GM04504 (cell line): ENCODE results near the gene NTN1.

Experiments
- DNase-seq: peaks from one replicate; pipeline ENCODE4 v3.0.0-alpha.2; 2012; ENCODE audit warnings: low read depth

NTN1 gene

DNA sequence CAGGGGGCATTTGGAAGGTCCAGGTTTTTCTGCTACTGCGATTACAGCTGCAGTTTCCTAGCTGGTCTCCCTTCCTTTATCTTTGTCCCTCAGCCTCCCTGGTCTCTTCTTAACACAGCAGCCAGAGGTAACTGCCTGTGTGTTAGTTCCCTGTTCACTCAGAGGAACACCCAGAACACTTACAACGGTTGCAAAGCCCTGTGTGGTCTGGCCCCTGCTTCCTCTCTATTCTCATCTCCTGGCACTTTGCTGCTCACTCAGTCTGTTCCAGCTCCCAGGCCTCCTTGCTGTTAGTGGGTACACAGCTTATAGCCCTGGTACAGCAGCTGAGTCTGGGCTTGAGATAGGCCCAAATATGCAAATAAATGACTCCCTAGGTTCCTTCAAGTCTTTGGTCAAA lies 16.4 kb downstream of the NTN1 start:
- no peak for DNase-seq

DNA sequence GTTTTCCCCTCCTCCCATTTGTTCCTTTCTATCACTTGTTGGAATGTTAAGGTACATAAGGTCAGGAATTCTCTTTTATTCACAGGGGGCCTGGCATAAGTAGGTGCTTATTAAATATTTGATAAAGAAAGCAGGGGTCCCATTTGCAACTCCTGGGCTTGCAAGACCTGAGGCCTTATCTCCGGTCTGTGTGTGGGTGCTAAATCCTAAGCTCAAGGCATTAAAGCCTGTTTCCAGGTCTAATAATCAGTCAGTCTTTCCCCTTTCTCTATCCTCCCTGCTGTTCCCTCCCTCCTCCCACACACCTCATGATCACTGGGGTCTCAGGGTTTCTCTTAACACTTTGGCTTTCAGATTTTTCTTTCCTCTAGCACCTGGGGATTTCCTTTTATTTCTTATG lies 17.1 kb downstream of the NTN1 start:
- no peak for DNase-seq

DNA sequence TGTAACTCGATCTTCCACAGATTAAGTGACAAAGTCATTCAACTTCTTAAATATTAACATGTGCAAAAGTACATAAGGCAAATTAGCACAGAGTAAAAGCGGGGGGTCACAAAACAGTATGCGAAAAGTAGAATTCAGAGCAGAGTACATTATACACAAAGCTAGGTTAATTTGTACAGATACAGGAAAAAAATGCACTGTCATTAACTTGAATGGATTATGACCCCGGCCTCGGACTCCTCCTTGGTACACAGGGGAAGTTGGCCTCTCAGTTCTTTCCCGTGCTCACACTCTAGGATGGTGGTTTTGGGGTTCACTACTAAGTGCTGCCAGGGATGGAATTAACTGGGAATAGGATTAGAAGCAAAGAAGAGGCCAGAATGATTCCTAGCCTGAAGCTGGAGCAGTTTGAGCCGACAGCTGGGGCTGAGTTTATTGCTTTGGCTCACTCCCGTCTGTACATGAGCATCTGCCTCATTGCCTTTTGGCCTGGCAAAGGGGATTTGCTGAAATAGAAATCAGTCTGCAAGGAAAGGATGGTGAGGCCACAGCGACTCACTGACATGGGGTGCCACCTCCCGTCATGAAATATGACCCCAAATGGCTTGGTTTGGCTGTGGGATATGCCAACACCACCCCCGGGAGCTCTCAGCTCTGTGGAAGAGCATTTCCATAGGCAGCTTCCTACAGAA lies 23.6 kb downstream of the NTN1 start:
- DNase-seq: no peak

DNA sequence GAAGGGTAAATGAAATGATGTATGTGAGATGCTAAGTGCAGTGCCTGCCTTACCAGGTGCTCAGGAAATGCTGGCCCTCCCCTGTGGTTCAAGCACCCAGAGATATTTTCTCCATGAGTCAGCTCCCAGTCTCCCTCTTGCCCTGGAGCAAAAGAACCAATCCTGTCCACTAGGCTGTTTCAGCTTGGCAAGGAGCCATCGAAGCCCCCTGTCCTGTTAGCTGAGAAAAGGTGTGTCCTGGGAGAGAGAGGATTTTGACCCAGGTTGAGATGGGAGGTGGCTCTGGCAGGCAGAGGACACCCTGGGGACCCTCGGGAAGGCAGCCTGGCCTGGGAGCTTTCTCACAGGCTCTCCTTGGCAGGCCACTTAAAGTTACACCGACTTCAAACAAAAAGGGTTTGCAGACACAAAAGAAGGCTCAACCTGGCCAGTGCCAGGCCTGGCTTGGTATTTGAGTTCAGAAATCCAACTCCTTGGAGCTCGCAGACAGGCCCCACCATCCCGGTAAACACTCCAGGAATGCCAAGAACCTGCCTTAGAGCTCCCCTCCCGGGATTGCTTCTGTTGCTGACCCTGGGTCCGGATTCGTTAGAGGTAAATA lies 29.6 kb downstream of the NTN1 start:
- no peak for DNase-seq

DNA sequence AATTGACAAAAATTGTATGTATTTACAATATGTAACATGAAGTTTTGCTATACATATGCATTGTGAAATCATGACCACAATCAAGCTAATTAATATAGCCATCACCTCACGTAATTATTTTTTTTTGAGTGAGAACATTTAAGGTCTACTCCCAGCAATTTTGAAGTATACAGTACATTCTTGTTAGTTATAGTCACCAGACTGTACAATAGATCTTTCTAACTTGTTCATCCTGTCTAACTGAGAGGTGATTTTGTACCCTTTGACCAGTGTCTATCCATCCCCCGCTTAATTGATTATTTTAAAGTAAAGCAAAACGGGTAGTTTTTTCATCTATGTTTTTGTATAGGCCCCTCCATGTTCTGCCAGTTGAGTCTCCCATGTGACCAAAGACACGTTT lies 30.3 kb downstream of the NTN1 start:
- DNase-seq: no peak

DNA sequence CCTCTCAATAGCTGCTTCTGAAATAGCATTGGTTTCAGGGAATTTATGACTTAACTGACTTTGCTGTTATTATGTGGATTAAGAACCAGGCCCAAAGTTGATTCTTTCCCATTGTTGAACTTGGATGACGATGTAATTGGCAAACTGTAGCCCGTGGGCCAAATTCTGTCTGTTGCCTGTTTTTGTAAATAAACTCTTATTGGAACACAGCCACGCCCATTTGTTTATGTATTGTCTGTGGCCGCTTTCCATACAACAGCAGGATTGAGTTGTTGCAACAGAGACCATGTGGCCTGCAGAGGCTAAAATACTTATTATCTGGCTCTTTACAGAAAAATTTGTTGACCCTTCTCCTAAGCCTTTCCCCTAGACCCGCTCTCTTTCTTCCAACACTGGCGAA lies 31.6 kb downstream of the NTN1 start:
- no peak for DNase-seq

DNA sequence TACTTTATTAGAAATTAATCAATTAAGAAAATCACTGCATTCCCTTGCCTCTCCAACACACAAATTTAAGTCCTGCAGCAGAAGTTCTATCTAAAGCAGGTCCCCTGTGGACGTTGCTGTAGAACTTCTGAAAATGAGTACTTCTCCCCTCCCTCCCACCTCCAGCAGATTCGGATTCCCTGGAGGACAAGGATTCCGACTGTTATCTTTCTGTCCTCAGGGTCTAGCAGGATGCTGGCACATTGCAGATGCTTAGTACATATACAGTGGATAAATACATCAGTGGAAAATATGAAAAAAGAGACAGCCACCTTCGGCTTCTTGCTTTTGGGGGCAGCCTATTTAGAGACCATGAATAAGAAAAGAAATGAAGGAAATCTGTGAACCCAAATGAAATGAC lies 32.1 kb downstream of the NTN1 start:
- DNase-seq: no peak

DNA sequence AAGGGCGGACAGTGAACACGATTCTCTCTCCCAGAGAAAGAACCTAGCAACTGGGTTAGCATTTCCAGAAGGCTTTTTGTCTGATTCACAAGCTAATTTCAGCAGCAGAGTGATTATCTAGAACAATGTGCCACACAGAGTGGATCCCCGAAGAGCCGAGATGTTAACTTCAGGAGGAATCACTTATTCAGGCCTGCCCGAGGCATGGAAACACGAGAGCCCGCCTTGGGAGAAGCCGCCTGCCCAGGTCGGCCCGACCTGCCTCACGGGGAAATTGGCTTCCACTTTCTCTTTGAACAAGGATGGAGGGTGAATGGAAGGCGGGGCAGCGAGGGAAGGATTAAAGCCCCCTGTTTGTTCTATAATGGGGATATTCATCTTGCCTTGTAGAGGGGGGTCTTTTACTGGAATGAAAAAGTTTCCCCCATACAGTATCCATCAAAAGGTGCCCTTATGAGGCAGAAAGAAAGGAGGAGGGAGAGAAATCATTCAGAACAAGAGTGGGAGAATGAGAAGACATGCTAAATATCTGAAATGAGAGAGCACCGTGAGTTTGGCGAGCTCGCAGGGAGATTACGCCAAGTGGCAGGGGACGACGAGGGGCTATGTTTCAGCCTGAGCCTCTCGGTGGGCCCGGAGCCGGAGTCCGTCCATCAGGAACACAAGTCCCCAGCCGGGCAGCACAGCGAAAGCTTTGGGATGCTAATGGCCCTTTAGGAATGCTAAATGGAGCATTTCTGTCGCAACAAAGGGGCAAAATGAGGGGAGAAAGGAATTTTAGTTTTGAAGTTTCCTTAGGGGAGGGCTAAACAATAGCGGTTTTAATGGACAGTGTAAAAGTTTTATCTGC lies 33.0 kb downstream of the NTN1 start:
- no peak for DNase-seq

DNA sequence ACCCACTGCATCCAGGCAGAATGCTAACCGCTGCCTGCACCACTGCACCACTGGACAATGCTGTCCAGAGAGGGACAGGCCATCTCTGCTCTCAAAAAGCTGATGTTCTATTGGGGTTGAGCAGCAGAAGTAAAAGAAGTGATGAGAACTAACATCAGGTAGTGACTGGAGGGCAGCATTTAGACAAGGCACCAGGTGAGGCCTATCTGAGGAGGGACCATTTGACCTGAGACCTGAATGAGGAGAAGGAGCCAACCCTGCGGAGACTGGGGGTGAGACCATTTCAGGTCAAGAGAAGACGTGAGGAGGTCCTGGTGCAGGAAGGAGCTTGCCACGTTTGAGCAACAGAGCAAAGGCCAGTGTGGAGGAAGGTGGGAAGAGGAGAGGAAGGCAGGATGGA lies 34.0 kb downstream of the NTN1 start:
- no peak for DNase-seq

DNA sequence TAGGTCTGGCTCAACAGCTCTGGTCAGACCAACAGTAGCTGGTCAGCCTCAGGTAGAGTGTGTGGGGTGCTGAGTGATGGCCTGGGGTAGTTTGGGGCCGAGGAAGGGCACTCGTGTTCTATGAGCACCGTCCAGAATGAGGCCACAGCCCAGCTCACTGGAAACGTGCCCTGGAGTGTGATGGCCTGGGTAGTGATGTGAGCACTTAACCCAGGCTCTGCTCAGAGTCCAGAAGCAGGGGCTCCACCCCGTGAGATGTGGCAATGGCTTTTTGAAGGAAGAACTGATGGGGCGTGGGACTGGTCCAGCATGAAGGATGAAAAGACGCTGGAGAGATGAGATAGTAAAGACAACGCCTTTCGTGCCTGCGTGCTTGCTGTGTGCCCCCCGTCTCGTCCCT lies 35.3 kb downstream of the NTN1 start:
- DNase-seq: no peak

DNA sequence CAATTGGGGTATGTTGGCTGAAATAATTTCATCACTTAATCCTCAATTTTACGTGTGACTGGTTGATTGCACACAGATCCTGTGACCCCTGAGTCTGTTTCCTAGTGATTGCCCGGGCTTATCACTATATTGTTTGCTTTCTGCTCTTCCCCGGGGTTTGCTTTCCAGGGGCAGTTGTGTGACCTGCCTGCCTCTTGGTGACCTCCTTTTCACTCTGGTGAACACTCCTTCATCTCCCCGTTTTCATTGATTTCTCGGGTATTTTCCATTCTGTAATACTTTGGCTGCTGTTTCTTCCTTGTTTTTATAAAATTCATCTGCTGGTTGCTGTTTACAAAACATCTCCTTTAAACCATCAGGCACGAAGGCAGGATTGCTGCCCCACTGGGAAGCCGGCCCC lies 36.0 kb downstream of the NTN1 start:
- no peak for DNase-seq

DNA sequence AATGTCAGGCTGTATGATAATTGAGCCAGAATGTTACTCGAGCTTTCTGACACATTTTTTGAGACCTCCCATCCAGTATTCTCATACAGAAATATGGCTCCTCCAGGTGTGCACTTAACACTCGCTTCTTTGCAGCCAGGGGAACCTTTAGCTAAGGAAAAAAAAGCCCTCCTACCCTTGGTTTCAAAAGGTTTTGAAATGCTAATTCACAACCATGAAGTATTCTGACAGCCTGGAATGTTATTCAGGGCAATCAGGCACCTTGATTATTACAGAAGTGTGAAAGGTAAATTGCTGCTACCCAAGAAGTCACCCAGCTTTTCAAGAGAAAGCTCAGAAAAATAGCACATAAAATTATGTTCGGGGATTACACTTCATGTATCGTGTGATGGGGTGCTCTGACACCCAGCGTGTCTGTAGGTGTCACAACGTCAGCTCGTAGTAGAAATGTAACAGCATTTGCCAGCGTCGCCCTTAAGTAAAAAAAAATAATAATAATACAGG lies 41.1 kb downstream of the NTN1 start:
- DNase-seq: no peak

DNA sequence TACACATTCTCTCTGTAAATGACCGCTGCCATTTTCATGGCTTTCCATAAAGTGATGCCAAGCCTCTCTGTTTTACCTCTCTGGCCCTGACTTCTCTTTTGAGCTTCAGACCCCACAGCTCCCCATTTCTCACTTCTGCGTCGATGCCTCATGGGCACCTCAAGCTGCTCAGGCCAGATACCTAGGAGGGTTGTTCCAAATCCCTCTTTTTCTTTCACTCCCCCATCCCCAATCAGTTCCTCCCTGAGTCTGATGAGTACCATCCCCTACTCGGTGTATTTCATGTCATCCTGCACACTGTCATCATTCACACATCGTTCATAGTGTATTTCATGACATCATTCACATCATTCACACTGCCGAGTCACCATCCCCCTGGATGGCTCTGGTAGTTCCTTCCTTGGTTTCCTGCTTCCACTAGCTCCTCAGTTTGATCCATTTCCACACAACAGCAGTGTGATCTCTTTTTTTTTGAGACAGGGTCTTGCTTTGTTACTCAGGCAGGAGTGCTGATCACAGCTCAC lies 43.1 kb downstream of the NTN1 start:
- no peak for DNase-seq

DNA sequence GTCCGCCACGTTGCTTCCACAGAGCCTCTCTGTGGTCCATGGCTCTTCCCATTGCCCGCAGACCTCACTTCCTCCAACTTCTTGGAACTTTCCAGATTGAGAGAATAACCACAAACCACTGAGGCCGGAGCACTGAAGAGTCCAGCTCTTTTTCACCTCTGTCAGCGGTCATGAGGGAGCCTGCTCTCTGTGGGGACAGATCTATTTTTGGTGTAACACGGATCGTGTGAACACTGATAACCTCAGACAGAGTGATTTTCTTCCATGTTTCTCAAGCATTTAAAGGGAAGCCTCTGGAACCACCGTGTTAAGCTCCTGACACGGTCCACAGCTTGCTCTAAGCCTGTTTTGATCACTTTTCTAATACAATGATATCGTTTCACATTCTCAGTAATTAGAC lies 49.7 kb downstream of the NTN1 start:
- DNase-seq: no peak

DNA sequence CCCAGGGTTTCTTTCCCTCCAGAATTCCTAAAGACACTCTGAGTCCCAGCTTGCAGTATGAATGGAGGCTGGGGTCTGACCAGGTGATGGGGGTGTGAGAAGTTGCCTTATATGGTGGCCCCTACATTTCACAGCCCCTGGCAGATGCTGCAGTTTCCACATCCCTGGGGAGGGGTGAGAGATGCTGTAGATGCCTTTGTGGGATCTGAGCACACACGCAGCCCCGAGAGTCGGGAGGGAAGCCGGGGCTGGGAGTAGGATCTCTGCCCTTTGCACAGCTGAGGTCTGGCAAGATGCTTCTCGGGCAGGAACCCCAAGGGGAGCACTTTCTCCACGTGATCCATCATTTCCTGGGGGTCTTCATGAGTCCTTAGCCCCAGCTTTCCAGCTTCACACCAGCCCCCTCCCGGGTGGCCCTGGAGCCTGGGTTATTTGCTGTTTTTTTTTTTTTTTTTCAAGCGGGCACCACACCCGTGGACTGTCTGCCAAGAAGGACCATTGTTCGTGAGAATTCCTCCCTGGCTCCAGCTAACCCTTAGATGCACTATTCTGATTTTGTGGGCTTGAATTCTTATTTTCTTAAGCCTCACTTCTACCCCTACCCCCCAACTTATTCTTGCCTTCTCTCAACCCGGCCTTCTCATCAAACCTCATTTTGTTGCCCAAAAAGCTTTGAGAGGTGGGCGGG lies 50.6 kb downstream of the NTN1 start:
- DNase-seq: no peak

DNA sequence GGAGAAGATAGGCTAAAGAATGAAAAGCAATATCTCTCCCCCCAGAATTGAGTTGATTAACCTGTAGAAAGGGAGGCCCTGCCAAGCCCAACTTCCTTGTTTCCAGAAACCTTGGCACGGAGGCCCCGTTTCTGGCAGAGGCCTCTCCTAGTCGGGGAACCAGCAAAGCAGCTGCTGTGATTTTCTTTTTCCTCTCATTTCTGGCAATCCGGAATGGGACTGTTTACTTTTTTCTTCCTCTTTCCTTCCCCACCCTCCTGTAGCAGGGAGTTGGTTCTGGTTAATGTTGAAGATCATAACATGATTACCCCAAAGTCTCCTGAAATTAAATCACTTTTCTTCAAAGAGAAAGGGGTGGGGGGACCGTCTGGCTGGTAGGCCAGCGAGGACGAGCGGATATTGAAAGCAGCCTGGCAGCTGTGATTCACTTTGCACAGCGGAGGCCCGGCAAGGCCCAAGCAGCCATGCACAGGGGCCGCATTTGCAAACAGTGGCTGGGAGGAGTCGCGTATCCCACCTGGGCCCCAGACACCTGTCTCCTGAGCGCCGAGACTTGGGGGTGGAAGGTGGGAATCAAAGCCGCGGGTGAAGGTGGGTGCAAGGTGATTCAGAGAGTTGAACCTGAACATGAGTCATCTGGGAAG lies 51.5 kb downstream of the NTN1 start:
- no peak for DNase-seq

DNA sequence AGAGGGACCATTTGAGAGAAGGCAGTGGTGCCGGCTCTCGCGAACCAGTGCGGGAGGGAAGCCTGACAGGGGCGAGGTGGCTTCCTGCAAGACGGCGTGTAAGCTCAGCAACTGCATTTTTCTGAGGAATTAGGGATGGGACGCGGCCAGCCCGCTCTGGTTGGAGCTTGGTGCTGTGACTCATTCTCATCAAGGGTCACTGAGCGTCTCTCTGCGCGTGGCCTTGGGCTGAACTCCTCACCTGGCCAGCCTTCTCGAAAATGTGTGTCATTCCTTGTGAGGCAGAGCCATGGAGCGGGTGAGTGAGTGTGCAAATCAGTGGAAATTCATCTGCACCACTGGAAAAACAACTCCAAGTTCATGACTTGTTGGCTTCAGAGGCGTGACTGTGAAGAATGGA lies 52.8 kb downstream of the NTN1 start:
- no peak for DNase-seq

DNA sequence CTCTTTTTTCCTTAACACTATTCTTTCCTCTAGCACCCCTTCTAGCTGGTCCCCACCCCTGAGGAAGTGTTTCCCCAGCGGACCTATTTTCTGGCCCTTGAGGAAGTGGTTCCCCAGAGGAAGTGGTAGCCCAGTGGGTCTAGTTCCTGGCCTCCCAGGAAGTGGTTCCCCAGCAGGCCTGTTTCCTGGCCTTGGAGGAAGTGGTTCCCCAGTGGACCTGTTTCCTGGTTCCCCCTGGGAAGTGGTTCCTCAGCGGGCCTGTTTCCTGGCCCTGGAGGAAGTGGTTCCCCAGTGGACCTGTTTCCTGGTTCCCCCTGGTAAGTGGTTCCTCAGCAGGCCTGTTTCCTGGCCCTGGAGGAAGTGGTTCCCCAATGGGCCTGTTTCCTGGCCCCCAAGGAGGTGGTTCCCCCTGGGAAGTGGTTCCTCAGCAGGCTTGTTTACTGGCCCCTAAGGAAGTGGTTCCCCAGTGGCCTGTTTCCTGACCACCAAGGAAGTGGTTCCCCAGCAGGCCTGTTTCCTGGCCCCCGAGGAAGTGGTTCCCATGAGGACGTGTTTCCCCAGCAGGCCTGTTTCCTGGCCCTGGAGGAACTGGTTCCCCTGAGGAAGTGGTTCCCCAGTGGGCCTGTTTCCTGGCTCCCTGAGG lies 58.3 kb downstream of the NTN1 start:
- DNase-seq: no peak

DNA sequence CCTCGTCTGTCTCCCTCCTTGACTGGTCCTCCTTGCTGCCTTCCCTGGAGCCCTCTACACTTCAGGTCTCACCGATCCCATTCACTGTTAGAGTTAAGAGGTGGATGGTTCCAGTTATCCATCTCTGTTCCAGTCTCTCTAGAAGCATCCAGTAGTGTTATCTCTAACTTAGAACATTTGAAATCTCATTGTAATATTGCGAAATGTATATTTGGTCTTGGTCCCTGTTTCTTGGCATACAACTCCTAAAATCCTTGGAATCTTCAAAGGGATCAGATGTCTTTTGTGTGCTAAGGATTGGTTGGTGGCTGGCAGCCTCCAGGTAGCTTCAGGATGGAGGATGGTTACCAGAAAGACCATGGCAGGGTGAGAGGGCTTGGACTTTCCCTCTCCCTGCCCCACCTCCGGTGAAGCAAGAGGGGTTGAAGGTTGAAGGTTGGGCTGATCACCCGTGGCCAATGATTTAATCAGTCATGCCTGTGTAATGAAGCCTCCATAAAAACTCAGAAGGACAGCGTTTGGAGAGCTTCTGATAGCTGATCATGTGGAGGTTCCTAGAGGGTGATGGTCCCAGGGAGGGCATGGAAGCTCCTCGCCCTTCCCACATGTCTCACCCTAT lies 59.1 kb downstream of the NTN1 start:
- DNase-seq: no peak

DNA sequence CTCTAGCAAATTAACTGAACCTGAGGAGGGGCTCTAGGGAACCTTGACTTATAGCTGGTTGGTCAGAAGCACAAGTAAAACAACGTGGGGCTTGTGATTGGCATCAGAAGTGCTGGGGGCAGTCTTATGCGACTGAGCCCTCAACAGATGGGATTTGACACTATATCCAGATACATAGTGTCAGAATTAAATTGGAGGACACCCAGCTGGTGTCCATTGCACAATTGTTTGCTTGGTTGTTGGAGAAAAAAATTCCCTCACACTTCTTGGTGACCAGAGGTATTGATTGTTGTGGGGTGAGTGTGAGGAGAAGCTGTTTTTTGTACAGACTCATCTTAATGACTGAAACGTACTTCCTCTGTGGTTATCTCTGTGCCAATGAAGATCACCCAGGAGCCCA lies 59.7 kb downstream of the NTN1 start:
- DNase-seq: no peak

DNA sequence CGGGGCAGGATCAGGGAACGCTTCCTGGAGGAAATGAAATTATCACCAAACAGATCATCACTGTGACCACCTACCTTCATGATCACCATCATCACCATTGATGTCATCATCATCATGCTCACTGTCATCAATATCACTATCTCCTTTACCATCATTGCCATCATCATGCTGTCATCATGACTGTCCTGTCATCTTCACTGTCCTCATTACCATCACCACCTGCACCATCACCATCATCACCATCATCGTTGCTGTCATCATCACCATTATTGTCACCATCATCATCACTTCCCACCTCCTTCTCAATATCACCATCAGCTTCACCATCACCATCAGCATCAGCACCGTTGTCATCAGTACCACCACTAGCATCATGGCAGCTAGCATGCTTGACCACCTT lies 65.3 kb downstream of the NTN1 start:
- no peak for DNase-seq
